ENCODE measurements around the gene ZCCHC14.
A peak's percentile ranks its signal among the peaks of the same experiment; 100 is the strongest.
"Not testable (repeated sequence)": the region's sequence is repeated elsewhere in the genome, so short reads cannot be mapped to it uniquely, and the experiment has no call there.

Gene ZCCHC14

DNA sequence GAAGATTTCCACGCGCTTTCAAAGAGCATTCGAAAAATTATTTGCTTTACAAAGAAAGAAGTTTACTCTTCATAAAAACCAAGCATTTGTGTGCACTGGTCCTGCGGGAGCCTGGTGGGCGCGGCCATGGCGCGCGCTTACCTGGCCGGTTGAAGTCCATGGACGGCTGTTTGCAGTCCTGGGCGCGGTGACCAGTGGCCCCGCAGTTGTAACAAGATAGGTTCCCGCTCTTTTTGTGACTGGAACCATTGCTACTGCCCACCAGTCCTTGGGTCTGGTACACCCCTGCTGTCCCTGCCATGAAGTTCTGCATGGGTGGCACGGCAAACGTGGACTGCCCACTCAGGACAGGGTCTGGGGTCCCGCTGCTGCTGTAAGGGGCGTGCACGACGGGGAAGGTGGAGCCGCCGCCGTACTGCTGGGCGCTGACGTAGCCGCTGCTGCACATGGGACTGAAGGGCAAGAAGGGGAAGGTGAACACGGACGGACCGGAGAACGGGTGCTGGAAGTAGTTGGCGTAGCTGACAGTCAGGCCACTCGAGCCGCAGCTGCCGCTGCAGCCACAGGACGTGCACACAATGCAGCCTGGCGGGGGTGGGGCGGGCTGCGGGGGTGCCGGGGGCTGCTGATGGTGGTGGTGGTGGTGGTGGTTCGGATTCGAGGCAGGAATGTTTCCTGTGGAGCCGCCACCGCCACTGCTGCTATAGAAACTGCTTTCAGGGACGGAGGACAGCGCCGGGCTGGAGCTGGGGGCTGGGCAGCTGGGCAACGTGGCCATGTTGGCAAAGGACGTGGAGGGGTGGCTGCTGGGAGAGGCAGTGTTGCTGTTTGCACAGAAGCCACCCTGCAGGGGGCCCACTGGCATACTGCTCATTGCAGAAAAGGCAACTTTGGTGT, 81.2 kb downstream of the ZCCHC14 start:
- peak in 29 of 58 donors; percentile 13 to 66 (median 39) for DNase-seq

DNA sequence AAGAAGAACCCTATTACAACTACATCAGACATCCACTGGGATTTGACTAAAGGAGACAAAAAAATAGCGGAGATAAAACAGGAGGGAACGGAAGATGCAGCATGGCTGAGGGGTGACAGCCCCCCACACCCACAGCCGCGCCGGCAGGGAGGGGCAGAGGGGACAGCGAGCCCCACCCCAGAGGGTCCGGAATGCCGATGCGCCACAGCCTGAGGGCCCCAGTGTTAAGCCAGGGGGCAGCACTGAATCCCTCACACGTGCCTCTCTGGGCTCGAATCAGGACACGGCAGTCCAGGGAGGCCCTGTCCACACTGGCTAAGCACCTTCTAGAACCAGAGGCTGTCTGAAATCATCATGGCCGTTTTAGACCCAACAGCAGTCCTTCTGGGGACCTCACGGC, 81.9 kb downstream of the ZCCHC14 start:
- DNase-seq, result no peak

DNA sequence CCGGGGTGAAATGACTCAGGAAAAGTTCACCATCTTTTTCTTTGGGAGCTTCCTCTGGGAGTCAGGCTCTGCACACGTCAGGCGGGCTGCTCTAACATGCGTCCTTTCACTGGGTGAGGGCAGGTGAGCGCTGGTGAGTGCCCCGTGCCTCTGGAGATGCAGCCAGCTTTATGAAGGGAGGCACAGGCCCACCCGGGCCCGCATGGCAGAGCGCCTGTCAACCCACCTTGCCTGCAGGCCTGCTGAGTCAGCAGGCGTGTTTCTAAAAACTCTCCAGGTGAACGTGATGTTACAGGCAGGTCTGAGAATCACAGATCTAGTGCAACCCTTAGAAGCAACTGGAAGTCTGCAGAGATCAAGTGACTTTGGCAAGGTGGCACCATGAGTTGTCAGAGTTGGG, 82.3 kb downstream of the ZCCHC14 start:
- DNase-seq, result no peak

DNA sequence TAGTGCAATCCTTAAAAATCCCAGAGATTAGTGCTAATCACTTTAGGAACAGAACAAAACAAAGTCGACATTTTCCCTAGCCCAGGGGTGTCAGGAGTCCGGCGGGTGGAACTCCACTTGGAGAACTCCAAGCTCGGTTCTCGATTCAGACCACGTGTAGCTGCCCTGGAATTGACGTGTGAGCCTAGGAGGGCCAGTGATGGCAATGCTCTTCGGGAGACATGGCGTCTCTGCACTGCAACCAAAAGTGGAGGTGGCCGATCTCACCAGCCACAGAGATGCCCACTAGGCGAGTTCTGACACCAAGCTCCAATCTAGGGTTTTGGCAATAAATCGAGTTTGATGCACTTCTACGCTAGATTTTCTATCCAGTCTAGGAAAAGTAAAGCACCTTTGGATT, 83.0 kb downstream of the ZCCHC14 start:
- no peak for DNase-seq

DNA sequence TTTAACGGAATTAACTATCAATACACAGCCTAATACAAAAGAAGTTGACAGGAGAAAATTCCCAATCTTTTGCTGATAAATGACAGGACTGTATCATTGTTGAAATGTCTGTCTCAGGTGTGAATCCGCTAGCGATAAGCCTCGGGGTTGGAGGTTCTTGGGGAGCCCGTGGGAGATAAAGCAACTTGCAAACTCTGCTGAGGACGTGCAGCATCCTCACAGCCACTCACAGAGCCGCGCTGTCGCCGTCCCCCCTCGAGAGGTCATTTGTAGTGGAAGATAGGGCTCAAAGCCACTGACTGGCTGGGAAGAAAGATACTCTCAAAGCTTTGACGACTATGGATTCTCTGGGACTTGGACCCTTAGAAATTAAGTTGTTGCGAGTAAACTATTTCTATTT, 83.7 kb downstream of the ZCCHC14 start:
- no peak for DNase-seq

DNA sequence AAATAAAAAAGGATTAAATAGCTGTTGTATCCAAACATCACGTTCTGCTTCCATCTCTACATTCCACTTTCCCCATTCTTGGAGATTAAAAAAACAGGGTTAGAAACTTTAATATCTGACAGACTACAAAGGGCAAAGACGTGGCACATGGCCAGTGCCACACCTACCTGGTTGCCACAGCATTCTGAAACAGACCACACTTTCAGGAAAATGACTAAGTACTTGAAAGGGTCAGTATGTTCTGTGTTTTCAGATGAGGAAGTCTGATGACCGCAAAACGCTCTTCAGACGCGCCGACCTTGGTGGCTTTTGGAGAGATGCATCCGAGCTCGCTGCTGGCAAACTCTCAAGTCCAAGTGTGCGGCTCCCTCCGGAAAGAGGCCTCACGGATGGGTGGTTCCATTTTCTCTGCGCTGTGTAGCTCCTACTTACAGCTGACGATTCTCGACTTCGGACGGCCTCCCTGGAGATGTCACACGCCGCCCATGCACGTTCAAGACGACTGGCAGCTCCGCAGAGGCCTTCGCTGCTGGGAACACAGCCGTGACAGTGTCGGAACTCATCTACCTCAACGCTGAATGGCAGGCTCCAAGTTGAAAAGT, 85.2 kb downstream of the ZCCHC14 start:
- DNase-seq, result no peak

DNA sequence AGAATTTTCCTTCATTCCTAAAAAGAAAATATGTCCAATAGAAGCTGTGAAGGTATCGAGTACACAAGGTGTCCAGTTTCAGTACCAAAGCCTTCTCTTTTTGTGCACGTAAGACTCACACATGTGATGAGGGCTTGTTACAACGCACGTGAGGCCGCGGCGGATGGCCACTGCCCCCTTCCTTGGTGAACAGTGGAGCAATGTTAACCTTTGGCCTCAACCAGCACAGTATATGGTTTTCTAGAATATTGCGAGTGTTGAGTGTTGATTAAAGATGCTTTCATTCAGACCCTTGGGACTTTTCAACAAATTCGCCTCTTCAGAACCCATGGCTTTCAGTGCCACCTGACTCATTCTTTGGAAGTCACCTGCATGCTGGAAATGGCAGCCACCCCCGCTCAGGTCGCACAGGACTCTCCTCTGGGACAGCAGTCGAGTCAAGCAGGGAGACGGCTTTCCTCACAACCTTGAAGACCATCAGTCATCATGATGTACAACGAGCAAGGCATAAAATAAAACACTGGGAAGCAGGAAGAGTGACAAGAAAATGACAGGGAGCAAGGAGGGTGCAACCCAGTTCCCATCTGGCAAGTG, 86.2 kb downstream of the ZCCHC14 start:
- DNase-seq, result no peak

DNA sequence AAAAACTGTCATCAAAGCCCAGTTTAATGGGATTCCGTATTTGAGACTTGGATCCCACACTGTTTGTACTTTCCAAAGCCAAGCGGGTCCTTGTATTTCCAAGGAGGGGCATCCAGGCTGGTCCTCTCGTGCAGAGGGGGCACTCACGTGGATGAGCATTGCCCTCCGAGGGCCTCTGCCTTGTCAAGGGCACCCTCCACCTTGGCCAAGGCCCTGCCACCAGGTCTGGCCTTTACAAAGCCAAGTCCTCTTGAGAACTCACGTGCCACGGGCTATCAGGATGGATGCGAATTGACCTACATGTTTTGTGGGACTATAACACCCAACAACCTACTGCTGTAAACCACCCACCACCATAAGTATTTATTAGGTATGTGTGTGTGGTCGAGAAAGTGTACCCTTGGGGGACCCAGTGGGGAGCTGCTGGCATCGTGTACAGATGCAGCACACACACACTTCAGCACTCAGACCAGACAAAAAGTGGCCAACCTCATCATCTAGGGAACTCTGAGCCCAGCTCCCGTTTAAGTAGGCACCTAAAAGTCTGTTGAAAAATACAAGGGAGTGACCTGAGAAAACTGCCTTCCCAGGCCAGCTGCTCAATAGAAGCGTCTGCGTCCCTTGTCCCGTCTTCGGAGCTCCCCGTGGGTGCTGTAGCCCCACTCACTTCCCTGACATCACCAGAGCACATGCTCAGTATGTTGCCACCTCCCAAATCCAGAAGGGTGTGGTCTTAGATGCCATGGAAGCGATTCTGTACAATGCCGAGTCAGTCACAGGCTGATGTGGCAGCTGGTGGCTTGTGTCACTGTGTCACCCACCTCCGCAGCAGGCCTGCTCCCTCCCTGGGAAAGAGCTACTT, 87.8 kb downstream of the ZCCHC14 start:
- DNase-seq, result peak in 1 of 58 donors; percentile 9

DNA sequence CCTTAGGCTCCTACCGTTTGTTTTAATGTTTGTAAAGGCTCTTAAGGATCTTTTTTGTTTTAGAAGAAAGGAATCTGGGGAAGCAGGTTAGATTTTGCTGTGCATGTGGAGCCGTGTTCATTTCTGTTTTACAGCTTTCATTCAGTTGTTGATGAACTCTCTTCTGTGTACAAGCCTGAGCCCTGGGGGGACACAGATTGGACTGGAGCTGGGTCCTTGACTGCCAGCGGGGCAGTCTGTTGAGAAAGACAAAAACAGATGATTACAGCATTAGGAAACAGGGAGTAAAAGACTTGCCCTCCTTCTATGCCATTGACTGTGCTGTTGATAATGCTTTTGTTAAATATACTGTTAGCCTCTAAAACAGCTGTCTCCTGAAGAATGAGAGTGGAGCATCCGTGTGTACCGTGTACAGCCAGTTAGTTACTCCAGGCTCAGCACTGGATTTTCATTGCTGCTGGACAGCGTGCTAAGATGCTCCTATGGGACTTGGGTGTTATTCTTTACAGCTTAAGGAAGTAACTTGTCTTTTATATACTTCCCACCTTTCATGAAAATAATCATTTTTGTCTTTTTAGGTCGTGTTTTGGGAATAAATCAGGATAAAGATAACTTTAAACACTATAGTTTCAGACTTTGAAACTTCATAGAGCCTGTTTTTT, 97.5 kb downstream of the ZCCHC14 start:
- DNase-seq, result no peak

DNA sequence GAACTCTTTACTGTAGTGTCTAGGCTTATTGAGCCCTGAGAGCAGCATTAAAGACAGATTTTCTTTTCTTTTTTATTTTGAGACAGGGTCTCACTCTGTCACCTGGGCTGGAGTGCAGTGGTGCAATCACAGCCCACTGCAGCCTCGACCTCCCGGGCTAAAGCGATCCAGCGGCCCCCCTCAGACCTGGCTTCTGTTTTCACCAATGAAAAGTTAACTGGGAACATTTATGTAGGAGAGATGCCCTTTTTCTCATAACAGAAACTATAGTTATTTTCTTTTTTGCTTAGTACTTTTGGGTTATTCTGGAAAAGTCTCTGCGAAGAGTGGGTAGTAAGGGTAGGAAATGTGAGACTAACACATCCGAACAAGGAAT, 99.2 kb downstream of the ZCCHC14 start:
- DNase-seq, result no peak

DNA sequence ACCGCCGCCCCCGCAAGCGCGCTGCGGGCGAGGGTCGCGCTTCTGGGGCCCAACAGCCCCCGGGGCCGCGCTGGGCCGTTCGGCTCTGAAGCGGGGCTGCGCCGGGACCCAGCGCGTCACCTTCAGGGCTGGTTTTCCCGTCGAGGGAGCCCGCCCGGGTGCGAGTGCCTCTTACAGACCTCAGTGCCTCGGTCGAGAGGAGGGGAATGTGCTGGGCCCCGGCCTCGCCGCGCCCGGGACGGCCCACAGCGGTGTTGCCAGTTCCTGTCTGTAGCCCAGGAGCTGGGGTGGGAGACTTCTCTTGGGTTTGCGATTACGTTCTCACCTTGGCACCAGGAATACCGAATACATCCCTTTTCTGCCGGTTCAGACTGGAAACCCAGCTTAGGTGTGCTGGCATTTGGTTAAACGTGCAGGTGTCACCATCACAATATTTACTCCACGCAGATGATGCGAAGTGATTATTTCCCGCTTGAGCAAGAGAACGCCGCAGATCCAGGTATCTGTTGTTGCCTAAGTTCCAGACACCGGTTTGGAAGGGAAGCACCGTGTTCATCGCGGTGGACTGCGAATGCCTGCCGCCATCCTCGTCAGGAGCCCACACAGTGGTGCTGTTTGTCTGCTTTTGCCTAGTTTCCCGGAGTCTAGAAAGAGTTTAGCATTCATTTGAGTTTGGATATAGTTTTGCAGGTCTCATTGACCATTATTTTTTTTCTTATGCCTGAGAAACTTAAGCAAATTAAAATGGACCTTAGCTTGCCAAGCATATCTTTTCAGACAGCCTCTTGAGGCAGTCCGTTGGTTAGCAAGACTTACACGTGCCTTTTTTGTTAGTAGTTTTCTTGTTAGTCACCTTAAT, 99.8 kb downstream of the ZCCHC14 start:
- peak in 25 of 58 donors; percentile 13 to 57 (median 39) for DNase-seq

DNA sequence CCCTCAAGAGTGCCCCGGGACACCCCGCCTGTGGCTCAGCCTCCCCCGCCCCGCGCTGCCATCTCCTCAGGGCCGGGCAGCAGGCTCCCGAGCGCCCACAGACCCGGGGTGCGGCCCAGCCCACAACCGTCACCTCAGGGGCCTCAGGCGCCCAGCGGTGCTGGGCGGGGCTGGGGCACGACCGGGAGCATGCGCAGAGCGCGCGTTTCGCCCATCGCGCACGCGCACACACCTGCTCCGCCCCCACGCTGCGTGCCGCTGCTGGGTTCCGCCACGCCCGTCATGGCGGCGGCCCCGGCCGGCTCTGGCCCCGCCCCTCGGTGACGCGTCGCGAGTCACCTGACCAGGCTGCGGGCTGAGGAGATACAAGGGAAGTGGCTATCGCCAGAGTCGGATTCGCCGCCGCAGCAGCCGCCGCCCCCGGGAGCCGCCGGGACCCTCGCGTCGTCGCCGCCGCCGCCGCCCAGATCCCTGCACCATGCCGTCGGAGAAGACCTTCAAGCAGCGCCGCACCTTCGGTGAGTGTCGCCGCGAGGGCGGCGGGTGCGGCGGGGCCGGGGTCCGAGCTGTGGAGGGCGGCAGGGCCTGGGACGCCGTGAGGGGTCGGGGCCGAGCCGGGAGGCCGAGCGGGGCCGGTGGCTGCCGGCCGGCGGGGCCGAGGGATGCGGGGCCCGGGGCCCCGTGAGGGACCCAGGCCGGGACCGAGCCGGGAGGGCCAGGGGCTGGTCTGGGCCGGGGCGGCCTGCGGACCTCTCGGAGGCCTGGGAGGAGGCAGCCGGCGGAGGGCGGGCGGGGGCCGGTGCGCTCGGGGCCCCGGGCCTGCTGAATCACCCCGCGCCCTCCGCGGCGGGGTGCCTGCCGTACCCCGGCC, 100.6 kb downstream of the ZCCHC14 start, which contains the start of gene MAP1LC3B:
Gene MAP1LC3B, plus strand, starts transcription at position 387 of the 871 bp plus-strand sequence. Its CDS starts 92 bp downstream, at position 479.
- DNase-seq, result peak; percentile 64 to 98 (median 95)

DNA sequence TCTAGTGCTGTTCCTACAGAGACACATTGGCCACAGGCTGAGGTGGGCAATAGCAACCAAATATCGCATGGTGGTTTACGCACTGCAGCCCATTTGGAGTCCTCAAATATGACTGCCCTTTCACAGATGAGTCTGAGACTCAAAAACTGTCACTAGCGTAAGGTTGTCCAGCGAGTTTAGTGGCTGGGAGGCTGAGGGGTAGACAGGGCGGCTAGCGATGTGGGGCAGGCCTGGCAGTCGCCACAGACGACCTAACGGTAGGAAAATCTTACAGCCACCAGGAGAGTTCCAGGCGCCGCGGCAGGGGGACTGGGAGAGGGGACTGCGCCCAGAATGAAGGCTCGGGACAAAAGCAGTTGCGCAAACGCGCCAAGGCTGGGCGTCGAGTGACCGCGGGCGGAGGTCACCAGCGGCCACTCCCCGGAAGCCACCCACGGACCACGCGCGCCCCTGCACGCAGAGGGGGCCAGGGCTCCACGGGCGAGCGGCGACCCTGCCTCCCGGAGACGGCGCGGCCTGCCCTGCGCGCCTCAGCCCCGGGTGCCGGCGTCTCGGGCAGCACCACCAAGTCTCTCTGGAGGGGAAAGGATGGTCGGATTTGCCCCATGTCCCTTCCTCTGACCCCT, 101.4 kb downstream of the ZCCHC14 start:
- DNase-seq, result peak in 16 of 58 donors; percentile 33 to 79 (median 62)

DNA sequence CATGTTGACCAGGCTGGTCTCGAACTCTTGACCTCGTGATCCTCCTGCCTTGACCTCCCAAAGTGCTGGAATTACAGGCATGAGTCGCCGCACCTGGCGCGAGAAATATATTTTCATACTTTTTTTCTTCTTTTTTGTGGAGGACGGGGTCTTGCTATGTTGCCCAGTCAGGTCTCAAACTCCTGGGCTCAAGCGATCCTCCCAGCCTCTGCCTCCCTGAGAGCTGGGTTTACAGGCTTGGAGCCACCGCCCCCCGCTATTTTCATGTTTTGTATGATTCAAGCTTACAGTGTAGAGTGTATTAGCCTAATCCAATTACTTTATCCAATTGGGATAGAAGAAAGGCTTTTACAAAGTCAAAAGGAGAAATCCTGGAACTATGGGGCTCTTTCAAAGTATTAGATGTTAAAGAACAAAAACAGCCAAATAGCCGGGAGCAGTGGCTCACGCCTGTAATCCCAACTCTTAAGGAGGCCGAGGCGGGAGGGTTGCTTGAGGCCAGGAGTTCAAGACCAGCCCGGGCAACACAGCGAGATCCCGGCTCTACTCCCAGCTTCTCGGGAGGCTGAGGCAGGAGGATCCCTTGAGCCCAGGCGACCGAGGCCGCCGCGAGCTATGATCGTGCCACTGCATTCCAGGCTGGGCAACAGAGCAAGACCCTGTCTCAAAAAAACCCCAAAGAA, 102.0 kb downstream of the ZCCHC14 start:
- DNase-seq, result no peak

DNA sequence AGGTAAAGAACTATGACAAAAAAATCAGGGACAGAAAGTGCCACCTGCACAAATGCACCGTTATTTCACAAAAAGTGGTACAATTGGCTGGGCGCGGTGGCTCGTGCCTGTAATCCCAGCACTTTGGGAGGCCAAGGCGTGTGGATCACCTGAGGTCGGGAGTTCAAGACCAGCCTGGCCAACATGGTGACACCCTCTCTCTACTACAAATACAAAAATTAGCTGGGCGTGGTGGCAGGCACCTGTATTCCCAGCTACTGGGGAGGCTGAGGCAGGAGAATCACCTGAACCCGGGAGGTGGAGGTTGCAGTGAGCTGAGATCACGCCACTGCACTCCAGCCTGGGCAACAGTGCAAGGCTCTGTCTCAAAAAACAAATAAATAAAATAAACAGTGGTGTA, 102.9 kb downstream of the ZCCHC14 start:
- DNase-seq, result not testable (repeated sequence)

DNA sequence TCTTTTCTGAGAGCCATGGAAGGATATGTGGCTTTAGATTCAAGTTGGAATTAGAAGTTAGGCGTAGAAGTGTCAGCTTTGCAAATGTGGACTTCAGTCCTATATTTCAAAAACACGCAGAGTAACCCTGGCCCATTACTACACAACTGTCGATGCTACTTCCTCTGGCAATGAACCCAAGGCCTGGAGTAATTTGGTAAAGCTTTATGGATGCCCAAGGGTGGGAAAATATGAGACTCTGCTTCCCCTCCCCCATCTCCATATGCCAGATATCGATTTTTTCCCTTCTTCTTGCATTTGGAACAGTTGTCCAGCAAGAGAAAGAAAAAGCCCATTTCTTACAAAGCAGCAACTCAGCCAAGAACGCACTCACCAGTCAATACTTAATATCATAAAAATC, 103.6 kb downstream of the ZCCHC14 start:
- no peak for DNase-seq

DNA sequence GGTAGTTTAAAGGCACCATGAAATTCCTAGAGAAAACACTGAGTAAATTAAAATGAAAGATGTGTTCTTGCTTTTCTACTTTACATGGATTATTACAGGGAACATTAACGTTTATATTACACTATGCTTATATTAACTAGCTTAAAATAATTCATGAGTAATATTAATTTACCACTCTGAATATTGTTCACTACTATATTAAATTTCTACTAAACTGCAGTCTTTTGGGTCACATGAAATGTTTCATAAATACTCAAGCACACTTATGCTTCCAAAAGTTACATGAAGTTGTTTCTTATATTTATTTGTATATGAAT, 104.0 kb downstream of the ZCCHC14 start:
- DNase-seq, result no peak

Data from anterior cingulate cortex (tissue), 58 donors.